Measurements from ENCODE around the gene TXNDC17.

The TXNDC17 gene

DNA sequence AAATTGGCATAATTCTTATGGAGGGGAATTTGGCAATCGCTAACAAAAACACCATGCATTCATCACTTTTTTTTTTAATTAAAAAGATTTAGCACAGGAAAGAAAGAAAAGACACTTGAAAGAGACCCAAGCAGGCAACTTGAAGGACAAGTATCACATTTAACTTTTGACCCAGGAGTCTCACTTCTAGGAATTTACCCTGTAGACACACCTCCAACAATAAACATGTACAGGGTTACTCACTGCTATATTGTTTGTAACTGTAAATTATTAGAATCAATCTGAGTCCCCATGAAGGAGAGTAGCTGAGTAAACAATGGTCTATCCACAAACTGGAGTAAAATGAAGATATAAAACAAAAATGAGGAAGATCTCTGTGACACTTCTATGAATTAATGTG, 10.5 kb upstream of the TXNDC17 start:
- H3K4me3 ChIP-seq (ENCODE audit: low read depth, low read length) = no peak overlapping the region
- peaks cover 81 to 95% of the 10 kb centered on the region in 2 experiments for H3K36me3 ChIP-seq (ENCODE audit: control insufficient read depth in 2 of 2, insufficient read depth in 1 of 2, low read length in 2 of 2)

More for the DNA sequence above, 10.5 kb upstream of the TXNDC17 start:
- POLR2A ChIA-PET = no interaction called here
- CTCF ChIA-PET = interaction anchor here (0.7 kb wide), 2 partner anchors 391 to 420 kb away, joined by 3 read pairs; no protein-coding TSS in a partner anchor
- TF ChIP-seq ZNF518A (tag by site-specific recombination; conservative IDR thresholded peaks at IDR 0.05; ENCODE audit: low read depth) (no peak), ZNF221 (tag by site-specific recombination; IDR thresholded peaks at IDR 0.05; ENCODE audit: borderline replicate concordance) (no peak), ZNF596 (tag by site-specific recombination; IDR thresholded peaks at IDR 0.05) (no peak), ZNF280D (tag by site-specific recombination; IDR thresholded peaks at IDR 0.05) (no peak), ZNF571 (tag by site-specific recombination; IDR thresholded peaks at IDR 0.05) (no peak), ZNF341 (tag by site-specific recombination; IDR thresholded peaks at IDR 0.05; ENCODE audit: low read depth) (no peak), HOXC10 (CRISPR knock-in tag; IDR thresholded peaks at IDR 0.05) (no peak), ZNF266 (tag by site-specific recombination; IDR thresholded peaks at IDR 0.05; ENCODE audit: low read depth) (no peak), SETDB1 (IDR thresholded peaks at IDR 0.05; ENCODE audit: insufficient read length, low read length) (no peak)
- TF ChIP-seq, protein P1, sequence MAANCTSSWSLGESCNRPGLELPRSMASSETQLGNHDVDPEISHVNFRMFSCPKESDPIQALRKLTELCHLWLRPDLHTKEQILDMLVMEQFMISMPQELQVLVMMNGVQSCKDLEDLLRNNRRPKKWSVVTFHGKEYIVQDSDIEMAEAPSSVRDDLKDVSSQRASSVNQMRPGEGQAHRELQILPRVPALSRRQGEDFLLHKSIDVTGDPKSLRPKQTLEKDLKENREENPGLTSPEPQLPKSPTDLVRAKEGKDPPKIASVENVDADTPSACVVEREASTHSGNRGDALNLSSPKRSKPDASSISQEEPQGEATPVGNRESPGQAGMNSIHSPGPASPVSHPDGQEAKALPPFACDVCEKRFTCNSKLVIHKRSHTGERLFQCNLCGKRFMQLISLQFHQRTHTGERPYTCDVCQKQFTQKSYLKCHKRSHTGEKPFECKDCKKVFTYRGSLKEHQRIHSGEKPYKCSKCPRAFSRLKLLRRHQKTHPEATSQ (tag by site-specific recombination; IDR thresholded peaks at IDR 0.05) = no peak
- TF ChIP-seq, protein P2, sequence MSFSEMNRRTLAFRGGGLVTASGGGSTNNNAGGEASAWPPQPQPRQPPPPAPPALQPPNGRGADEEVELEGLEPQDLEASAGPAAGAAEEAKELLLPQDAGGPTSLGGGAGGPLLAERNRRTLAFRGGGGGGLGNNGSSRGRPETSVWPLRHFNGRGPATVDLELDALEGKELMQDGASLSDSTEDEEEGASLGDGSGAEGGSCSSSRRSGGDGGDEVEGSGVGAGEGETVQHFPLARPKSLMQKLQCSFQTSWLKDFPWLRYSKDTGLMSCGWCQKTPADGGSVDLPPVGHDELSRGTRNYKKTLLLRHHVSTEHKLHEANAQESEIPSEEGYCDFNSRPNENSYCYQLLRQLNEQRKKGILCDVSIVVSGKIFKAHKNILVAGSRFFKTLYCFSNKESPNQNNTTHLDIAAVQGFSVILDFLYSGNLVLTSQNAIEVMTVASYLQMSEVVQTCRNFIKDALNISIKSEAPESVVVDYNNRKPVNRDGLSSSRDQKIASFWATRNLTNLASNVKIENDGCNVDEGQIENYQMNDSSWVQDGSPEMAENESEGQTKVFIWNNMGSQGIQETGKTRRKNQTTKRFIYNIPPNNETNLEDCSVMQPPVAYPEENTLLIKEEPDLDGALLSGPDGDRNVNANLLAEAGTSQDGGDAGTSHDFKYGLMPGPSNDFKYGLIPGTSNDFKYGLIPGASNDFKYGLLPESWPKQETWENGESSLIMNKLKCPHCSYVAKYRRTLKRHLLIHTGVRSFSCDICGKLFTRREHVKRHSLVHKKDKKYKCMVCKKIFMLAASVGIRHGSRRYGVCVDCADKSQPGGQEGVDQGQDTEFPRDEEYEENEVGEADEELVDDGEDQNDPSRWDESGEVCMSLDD (tag by site-specific recombination; IDR thresholded peaks at IDR 0.05) = no peak
- TF ChIP-seq, protein P3, sequence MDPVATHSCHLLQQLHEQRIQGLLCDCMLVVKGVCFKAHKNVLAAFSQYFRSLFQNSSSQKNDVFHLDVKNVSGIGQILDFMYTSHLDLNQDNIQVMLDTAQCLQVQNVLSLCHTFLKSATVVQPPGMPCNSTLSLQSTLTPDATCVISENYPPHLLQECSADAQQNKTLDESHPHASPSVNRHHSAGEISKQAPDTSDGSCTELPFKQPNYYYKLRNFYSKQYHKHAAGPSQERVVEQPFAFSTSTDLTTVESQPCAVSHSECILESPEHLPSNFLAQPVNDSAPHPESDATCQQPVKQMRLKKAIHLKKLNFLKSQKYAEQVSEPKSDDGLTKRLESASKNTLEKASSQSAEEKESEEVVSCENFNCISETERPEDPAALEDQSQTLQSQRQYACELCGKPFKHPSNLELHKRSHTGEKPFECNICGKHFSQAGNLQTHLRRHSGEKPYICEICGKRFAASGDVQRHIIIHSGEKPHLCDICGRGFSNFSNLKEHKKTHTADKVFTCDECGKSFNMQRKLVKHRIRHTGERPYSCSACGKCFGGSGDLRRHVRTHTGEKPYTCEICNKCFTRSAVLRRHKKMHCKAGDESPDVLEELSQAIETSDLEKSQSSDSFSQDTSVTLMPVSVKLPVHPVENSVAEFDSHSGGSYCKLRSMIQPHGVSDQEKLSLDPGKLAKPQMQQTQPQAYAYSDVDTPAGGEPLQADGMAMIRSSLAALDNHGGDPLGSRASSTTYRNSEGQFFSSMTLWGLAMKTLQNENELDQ (tag by site-specific recombination; IDR thresholded peaks at IDR 0.05; ENCODE audit: low read depth) = no peak
- no peaks in the 10 kb centered on the region for H3K9me3 ChIP-seq (ENCODE audit: control insufficient read depth, insufficient read depth, low read depth, low read length)
- no peaks in the 10 kb centered on the region for H3K4me1 ChIP-seq (ENCODE audit: control insufficient read depth, insufficient read depth, low read length)
- no peak overlapping the region for H3K27ac ChIP-seq (ENCODE audit: extremely low read depth, low read depth, low read length)
